ENCODE measurements around the gene PCGF3.
"Not testable (repeated sequence)": the region's sequence is repeated elsewhere in the genome, so short reads cannot be mapped to it uniquely, and the experiment has no call there.

PCGF3 gene

GRCh38 chr4:747546-748170, 42.0 kb downstream of the PCGF3 start:
- DNase-seq = no peak
- intact Hi-C loops (cut with DNase I) = no loop called here

DNA sequence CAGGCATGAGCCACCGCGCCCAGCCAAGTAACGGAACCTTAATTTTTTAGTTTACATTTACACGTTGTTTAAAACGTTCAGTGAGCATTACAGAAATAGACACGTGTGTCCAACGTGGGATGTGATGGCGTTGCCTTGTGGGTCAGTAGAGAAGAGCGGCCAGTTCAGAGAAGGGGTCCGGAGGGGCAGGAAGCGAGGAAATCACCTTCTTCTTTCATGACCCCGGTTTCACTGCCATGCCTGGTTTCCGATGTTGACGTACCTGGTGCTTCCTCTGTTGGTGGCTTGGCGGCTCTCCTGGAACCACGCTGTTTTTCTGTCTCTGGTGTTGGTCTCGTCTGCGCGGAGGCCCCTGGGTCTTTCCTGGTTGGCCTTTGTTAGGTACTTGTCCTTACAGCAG, 42.8 kb downstream of the PCGF3 start:
- DNase-seq = no peak
- intact Hi-C loops (cut with DNase I) = no loop called here

DNA sequence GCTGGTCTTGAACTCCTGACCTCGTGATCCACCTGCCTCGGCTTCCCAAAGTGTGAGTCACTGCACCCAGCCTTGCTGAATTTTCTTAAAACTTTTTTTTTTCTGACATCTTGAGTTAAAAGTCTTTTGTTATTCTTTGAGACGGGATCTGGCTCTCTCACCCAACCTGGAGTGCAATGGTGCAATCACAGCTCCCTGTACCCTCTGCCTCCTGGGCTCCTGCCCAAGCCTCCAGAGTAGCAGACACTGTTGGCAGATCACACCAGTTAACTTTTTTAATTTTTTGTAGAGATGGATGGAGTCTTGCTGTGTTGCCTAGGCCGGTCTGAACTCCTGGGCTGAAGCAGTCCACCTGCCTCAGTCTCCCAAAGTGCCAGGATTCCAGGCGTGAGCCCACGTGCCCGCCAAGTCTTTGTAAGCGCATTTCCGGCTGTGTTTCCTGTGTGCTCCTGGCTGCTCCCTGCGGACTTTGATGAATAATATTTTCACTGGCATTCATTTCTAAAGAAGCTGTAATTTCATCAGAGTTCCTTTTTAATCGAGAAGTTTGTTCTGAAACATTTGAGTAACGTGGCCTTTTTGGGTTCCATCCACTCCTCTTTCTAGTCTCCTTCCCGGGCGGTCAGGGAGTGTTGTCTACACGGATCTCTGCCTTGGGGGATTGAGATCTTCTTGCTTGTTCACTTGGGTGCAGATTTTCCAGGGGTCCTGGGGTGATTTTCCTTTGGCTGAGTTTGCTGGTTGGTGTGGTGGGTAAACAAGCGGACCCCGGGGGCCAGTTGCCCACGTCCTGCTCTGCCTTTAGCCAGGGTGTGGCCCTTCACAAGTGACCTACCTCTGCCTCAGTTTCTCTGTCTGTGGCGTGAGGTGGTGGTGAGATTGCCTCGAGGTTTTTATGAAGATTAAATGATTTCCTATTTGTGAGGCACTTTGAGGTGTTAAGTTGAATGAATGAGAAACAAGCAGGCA, 44.4 kb downstream of the PCGF3 start:
- intact Hi-C loops (cut with DNase I) = no loop called here

GRCh38 chr4:751676-752075, 46.0 kb downstream of the PCGF3 start:
- peak in 38 of 42 donors; percentile 21 to 77 (median 60) for DNase-seq
- intact Hi-C loops (cut with DNase I) = no loop called here

More for the DNA sequence above, 44.4 kb downstream of the PCGF3 start:
- DNase-seq = peak in 2 of 42 donors; percentile 42 to 55

- intact Hi-C loops (cut with DNase I) = no loop called here
- no peak for DNase-seq
Measured at GRCh38 chr4:752196-752861, 46.7 kb downstream of the PCGF3 start.

GRCh38 chr4:753186-753585, 47.6 kb downstream of the PCGF3 start:
- DNase-seq; intact Hi-C loops (cut with DNase I): not testable (repeated sequence)

DNA sequence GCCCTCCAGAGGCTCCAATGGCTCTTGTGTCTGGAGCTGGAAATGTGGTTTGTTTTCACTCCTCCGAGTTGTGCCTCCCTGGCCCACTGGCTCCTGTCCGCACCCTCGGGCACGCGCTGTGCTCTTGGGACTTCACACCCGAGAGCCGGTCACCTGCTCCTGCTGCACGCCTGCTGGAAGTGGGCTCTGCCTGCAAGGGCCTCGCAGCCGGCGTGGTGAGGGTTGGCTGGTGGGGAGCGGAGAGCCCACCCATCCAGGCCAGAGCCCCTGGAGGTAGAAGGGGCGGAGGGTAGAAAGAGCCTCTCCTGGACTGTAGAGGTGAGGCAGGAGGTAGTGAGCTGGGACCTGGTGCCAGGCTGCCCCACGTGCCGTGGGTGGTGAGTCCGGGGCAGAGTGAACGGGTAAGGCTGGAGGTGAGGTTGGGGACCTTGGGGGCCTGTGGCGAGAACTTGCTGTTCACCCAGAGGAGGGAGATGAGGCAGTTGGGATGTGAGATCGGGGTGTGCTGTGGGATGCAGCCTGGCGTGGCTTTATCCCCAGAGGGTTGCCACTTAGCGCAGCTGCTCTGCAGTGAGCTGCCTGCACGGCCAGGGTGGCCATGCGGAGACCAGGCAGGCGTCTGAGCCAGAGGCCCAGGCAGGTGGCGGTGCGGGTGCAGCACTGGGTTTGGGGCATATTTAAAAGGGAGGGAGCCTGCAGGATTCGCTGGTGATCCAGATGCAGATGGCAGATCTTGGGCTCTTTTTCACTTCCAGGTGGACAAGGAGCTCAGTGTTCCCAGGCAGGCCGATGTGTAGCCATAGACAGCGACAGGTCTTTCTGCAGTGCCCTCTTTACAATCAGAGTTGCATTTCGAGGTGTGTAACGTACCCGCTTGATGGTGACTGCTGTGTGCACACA, 48.8 kb downstream of the PCGF3 start:
- DNase-seq = no peak
- intact Hi-C loops (cut with DNase I) = no loop called here

DNA sequence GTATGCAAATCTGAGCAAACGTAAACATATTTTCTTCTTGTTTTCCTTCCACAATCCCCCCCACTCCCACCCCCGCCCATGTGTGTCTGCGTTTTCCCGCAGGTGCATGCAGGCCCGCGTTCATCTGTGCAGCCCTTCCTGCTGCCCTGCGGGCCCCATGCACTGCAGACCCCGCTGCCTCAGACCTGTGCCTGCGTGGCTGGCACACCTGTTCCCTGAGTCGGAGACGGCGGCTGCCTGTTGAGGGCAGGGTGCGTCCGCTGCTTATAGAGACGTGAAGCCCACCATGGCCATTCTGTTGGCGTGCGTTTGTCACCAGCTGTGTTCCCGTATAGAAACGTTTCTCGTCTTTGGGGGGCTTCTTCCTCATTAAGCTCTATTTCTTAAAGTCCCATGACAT, 51.5 kb downstream of the PCGF3 start:
- intact Hi-C loops (cut with DNase I) = no loop called here
- DNase-seq = no peak

- DNase-seq; intact Hi-C loops (cut with DNase I): not testable (repeated sequence)
Measured at GRCh38 chr4:759810-760209, 54.2 kb downstream of the PCGF3 start.

DNA sequence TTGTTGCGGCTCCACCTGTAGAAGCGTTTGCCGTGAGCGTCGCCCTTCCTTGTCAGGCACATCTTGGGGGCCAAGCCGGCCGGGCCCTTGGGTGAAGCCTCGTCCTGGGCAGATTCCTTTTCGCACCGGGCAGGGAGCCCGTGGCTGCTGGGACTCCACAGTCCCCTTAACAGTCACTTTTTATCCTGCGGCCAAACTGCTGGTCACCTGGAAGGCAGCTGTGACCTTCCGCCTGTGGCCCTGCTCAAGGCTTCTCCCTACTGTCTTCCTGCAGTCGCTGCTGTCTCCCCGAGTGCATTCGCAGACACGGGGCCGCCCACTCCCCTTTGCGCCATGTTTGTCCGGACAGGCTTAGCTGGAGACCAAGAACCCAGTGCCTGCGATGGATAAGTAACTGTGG, 55.0 kb downstream of the PCGF3 start:
- intact Hi-C loops (cut with DNase I) = no loop called here
- no peak for DNase-seq

DNA sequence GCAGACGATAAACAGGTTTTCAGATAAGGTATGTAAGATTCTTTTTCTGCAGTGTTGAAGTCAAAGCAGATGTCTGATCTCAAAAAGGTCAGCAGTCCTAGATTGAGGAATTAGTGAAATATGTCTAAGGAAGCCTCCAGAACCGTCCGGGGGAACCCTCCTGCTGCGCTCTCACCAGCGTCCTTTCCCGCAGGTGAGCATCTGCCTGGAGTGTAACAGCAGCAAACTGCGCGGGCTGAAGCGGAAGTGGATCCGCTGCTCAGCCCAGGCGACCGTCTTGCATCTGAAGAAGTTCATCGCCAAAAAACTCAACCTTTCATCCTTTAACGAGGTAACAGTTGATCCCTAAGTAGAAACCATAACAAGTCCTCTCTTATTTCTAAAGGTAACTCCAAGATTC, 55.5 kb downstream of the PCGF3 start:
- DNase-seq = no peak
- intact Hi-C loops (cut with DNase I) = no loop called here

GRCh38 chr4:761739-762138, 56.1 kb downstream of the PCGF3 start:
- intact Hi-C loops (cut with DNase I) = no loop called here
- no peak for DNase-seq

- intact Hi-C loops (cut with DNase I) = no loop called here
- DNase-seq = peak in 2 of 42 donors; percentile 44 to 45
Measured at GRCh38 chr4:762211-763190, 56.9 kb downstream of the PCGF3 start.

GRCh38 chr4:763191-763810, 57.7 kb downstream of the PCGF3 start:
- intact Hi-C loops (cut with DNase I) = no loop called here
- peak in 3 of 42 donors; percentile 43 to 60 (median 52) for DNase-seq

GRCh38 chr4:763922-764321, 58.3 kb downstream of the PCGF3 start:
- no peak for DNase-seq
- intact Hi-C loops (cut with DNase I) = no loop called here

DNA sequence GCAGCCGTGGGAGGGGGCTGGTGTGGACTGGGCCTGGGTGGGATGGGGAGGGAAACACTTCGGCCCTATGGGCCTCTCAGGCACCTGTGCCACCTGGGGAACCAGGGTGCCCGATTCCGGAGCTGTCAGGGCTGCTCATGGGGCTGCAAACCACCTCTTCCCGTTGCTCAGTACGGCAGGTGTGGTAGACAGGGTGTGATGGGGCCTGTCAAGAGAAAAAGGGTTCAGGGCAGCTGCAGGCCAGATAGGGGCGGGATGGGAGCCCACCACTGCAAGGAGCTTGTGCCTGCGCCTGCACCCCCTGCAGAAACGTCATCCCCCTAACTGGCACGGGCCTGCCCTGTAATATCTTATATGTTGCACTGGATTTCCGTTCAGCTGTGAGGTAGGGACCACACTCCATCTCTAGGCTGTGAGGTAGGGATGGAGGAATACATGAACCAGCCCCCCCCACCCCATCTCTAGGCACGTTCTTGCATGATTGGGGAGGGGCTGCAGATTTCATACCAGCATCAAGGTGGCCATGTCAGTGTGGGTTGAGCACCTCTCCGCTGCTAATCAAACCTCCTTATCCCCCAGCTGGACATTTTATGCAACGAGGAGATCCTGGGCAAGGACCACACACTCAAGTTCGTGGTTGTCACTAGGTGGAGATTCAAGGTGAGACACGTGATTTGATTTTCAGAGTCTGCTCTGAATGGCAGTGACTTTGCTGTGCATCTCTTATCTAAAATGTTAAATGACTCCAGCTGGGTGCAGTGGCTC, 59.0 kb downstream of the PCGF3 start:
- intact Hi-C loops (cut with DNase I) = no loop called here
- DNase-seq = no peak

- intact Hi-C loops (cut with DNase I) = no loop called here
- peak in 41 of 42 donors; percentile 47 to 92 (median 76) for DNase-seq
Measured at GRCh38 chr4:766152-766515, 60.5 kb downstream of the PCGF3 start.

All from head of caudate nucleus (tissue), 42 donors.